ENCODE results near the gene MKKS. TPM values are rescaled to one million over a fixed set of nuclear protein-coding genes. Genes with fewer than 3 reads are reported as not detected.
A peak's percentile ranks its signal among the peaks of the same experiment; 100 is the strongest.

MKKS gene
- total and polyA plus RNA-seq, 2 of the 13 experiments (the other 11 are each of a cell fraction or from before 2014, with no cell fraction given): 26.7 to 34.5 TPM

DNA sequence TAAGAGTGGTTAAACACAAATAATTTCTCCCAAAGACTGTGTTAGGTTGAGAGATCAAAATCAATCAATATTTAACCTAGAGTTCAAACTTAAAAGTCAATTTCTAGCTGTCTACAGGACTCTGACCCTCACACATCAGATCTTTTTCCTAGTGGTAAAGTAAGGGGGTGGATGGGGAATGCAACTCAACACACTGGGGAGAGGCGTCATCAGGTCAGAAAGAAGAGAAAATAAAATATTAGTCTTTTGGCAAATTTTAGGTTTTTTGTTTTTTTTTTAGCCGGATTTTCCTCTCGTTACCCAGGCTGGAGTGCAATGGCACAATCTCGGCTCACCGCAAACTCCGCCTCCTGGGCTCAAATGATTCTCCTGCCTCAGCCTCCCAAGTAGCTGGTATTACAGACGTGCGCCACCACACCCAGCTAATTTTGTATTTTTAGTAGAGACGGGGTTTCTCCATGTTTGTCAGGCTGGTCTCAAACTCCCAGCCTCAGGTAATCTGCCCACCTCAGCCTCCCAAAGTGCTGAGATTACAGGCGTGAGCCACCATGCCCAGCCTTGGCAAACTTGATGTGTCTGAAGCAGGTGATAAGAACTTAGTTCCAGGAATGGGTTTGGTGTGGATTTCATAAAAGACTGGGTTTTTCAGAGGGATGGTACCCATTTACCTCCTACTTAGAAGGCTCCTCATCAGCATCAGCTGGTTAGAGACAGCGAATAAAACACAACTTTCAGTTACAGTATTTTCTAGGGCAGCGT, 65.9 kb downstream of the MKKS start (continued):
- TF ChIP-seq ZNF430 (CRISPR knock-in tag; IDR thresholded peaks at IDR 0.05) (peak; percentile 44; the same call in 1 of the 2 replicates), ZNF737 (CRISPR knock-in tag; IDR thresholded peaks at IDR 0.05; ENCODE audit: borderline replicate concordance) (no peak), HMG20B (CRISPR knock-in tag; conservative IDR thresholded peaks at IDR 0.05) (peak; percentile 59; the same call in 1 of the 2 replicates), RAD21 (CRISPR knock-in tag; IDR thresholded peaks at IDR 0.05) (peak; percentile 22; the same call in 1 of the 2 replicates), ZNF792 (CRISPR knock-in tag; IDR thresholded peaks at IDR 0.05) (no peak), ZNF605 (CRISPR knock-in tag; IDR thresholded peaks at IDR 0.05) (no peak; the same call in 1 of the 2 replicates), MTA3 (CRISPR knock-in tag; IDR thresholded peaks at IDR 0.05) (no peak), RNF2 (conservative IDR thresholded peaks at IDR 0.05; ENCODE audit: low read depth) (no peak), ZFY (CRISPR knock-in tag; IDR thresholded peaks at IDR 0.05) (no peak), KLF15 (CRISPR knock-in tag; IDR thresholded peaks at IDR 0.05; ENCODE audit: borderline replicate concordance) (no peak), PITX1 (CRISPR knock-in tag; IDR thresholded peaks at IDR 0.05) (peak; percentile 87; the same call in 1 of the 2 replicates), GATAD1 (CRISPR knock-in tag; IDR thresholded peaks at IDR 0.05) (no peak; the same call in 1 of the 2 replicates), IRF2 (CRISPR knock-in tag; IDR thresholded peaks at IDR 0.05) (peak; percentile 73; the same call in 1 of the 2 replicates), ZNF296 (CRISPR knock-in tag; conservative IDR thresholded peaks at IDR 0.05) (no peak), ZNF546 (CRISPR knock-in tag; conservative IDR thresholded peaks at IDR 0.05) (peak; percentile 22; the same call in 1 of the 2 replicates), THAP11 (CRISPR knock-in tag; IDR thresholded peaks at IDR 0.05) (peak; percentile 75), FOXK2 (IDR thresholded peaks at IDR 0.05) (peak; percentile 45; the same call in 1 of the 2 replicates), NFYB (CRISPR knock-in tag; IDR thresholded peaks at IDR 0.05) (no peak), ZSCAN21 (CRISPR knock-in tag; IDR thresholded peaks at IDR 0.05; ENCODE audit: borderline replicate concordance) (no peak)
- TF ChIP-seq, protein P1, sequence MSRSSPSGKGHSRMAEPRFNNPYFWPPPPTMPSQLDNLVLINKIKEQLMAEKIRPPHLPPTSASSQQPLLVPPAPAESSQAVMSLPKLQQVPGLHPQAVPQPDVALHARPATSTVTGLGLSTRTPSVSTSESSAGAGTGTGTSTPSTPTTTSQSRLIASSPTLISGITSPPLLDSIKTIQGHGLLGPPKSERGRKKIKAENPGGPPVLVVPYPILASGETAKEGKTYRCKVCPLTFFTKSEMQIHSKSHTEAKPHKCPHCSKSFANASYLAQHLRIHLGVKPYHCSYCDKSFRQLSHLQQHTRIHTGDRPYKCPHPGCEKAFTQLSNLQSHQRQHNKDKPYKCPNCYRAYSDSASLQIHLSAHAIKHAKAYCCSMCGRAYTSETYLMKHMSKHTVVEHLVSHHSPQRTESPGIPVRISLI (CRISPR knock-in tag; IDR thresholded peaks at IDR 0.05; ENCODE audit: borderline replicate concordance): no peak
- TF ChIP-seq, protein P2, sequence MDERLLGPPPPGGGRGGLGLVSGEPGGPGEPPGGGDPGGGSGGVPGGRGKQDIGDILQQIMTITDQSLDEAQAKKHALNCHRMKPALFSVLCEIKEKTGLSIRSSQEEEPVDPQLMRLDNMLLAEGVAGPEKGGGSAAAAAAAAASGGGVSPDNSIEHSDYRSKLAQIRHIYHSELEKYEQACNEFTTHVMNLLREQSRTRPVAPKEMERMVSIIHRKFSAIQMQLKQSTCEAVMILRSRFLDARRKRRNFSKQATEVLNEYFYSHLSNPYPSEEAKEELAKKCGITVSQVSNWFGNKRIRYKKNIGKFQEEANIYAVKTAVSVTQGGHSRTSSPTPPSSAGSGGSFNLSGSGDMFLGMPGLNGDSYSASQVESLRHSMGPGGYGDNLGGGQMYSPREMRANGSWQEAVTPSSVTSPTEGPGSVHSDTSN (CRISPR knock-in tag; IDR thresholded peaks at IDR 0.05): no peak
- TF ChIP-seq, protein P3, sequence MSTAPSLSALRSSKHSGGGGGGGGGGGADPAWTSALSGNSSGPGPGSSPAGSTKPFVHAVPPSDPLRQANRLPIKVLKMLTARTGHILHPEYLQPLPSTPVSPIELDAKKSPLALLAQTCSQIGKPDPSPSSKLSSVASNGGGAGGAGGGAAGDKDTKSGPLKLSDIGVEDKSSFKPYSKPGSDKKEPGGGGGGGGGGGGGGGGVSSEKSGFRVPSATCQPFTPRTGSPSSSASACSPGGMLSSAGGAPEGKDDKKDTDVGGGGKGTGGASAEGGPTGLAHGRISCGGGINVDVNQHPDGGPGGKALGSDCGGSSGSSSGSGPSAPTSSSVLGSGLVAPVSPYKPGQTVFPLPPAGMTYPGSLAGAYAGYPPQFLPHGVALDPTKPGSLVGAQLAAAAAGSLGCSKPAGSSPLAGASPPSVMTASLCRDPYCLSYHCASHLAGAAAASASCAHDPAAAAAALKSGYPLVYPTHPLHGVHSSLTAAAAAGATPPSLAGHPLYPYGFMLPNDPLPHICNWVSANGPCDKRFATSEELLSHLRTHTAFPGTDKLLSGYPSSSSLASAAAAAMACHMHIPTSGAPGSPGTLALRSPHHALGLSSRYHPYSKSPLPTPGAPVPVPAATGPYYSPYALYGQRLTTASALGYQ (CRISPR knock-in tag; IDR thresholded peaks at IDR 0.05): peak; percentile 73
- TF ChIP-seq, protein P4, sequence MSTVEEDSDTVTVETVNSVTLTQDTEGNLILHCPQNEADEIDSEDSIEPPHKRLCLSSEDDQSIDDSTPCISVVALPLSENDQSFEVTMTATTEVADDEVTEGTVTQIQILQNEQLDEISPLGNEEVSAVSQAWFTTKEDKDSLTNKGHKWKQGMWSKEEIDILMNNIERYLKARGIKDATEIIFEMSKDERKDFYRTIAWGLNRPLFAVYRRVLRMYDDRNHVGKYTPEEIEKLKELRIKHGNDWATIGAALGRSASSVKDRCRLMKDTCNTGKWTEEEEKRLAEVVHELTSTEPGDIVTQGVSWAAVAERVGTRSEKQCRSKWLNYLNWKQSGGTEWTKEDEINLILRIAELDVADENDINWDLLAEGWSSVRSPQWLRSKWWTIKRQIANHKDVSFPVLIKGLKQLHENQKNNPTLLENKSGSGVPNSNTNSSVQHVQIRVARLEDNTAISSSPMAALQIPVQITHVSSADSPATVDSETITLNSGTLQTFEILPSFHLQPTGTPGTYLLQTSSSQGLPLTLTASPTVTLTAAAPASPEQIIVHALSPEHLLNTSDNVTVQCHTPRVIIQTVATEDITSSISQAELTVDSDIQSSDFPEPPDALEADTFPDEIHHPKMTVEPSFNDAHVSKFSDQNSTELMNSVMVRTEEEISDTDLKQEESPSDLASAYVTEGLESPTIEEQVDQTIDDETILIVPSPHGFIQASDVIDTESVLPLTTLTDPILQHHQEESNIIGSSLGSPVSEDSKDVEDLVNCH (CRISPR knock-in tag; IDR thresholded peaks at IDR 0.05): no peak
- TF ChIP-seq, protein P5, sequence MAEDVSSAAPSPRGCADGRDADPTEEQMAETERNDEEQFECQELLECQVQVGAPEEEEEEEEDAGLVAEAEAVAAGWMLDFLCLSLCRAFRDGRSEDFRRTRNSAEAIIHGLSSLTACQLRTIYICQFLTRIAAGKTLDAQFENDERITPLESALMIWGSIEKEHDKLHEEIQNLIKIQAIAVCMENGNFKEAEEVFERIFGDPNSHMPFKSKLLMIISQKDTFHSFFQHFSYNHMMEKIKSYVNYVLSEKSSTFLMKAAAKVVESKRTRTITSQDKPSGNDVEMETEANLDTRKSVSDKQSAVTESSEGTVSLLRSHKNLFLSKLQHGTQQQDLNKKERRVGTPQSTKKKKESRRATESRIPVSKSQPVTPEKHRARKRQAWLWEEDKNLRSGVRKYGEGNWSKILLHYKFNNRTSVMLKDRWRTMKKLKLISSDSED (CRISPR knock-in tag; IDR thresholded peaks at IDR 0.05): no peak

Data from HepG2 (cell line).